ENCODE results near the gene ANTXR1.

GRCh38 chr2:69250981-69251380, 238.0 kb downstream of the ANTXR1 start:
- TF ChIP-seq, protein P1, sequence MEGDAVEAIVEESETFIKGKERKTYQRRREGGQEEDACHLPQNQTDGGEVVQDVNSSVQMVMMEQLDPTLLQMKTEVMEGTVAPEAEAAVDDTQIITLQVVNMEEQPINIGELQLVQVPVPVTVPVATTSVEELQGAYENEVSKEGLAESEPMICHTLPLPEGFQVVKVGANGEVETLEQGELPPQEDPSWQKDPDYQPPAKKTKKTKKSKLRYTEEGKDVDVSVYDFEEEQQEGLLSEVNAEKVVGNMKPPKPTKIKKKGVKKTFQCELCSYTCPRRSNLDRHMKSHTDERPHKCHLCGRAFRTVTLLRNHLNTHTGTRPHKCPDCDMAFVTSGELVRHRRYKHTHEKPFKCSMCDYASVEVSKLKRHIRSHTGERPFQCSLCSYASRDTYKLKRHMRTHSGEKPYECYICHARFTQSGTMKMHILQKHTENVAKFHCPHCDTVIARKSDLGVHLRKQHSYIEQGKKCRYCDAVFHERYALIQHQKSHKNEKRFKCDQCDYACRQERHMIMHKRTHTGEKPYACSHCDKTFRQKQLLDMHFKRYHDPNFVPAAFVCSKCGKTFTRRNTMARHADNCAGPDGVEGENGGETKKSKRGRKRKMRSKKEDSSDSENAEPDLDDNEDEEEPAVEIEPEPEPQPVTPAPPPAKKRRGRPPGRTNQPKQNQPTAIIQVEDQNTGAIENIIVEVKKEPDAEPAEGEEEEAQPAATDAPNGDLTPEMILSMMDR (IDR thresholded peaks at IDR 0.05; ENCODE audit: extremely low read depth in 1 of 2, insufficient read depth in 1 of 2, low read depth in 1 of 2, low read length in 2 of 2) = no peak
- TF ChIP-seq FOS (IDR thresholded peaks at IDR 0.05; ENCODE audit: borderline replicate concordance, insufficient read depth, low read length) (no peak), POLR2AphosphoS5 (IDR thresholded peaks at IDR 0.05; ENCODE audit: insufficient read depth, low read depth, low read length) (no peak), MYC (IDR thresholded peaks at IDR 0.05; ENCODE audit: low read depth, low read length) (no peak), MAX (IDR thresholded peaks at IDR 0.05; ENCODE audit: insufficient read depth, insufficient read length) (no peak)
